ENCODE results near the gene OPN1MW2.
"Not testable (repeated sequence)": the region's sequence is repeated elsewhere in the genome, so short reads cannot be mapped to it uniquely, and the experiment has no call there.

DNA sequence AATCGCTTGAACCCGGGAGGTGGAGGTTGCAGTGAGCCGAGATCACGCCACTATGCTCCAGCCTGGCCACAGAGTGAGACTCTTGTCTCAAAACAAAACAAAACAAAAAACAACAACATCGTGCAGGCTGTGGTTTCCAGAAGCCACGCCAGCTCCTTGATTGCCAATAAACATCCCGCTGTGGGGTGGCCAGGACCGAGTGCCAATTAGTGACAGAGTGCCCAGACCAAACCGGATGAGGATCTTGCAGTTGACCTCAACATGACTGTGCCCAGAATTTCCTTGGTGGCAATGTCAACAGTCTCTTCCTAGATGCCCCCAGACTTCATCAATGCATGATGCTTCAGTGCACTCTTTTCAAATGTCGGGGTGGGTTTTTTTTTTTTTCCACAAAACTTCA, 39.2 kb downstream of the OPN1MW2 start:
- TF ChIP-seq, protein P1, sequence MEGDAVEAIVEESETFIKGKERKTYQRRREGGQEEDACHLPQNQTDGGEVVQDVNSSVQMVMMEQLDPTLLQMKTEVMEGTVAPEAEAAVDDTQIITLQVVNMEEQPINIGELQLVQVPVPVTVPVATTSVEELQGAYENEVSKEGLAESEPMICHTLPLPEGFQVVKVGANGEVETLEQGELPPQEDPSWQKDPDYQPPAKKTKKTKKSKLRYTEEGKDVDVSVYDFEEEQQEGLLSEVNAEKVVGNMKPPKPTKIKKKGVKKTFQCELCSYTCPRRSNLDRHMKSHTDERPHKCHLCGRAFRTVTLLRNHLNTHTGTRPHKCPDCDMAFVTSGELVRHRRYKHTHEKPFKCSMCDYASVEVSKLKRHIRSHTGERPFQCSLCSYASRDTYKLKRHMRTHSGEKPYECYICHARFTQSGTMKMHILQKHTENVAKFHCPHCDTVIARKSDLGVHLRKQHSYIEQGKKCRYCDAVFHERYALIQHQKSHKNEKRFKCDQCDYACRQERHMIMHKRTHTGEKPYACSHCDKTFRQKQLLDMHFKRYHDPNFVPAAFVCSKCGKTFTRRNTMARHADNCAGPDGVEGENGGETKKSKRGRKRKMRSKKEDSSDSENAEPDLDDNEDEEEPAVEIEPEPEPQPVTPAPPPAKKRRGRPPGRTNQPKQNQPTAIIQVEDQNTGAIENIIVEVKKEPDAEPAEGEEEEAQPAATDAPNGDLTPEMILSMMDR (IDR thresholded peaks at IDR 0.05; ENCODE audit: low read depth, low read length, missing input control): not testable (repeated sequence)
- TF ChIP-seq, protein P2, sequence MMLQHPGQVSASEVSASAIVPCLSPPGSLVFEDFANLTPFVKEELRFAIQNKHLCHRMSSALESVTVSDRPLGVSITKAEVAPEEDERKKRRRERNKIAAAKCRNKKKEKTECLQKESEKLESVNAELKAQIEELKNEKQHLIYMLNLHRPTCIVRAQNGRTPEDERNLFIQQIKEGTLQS (IDR thresholded peaks at IDR 0.05): not testable (repeated sequence)
- TF ChIP-seq, protein P3, sequence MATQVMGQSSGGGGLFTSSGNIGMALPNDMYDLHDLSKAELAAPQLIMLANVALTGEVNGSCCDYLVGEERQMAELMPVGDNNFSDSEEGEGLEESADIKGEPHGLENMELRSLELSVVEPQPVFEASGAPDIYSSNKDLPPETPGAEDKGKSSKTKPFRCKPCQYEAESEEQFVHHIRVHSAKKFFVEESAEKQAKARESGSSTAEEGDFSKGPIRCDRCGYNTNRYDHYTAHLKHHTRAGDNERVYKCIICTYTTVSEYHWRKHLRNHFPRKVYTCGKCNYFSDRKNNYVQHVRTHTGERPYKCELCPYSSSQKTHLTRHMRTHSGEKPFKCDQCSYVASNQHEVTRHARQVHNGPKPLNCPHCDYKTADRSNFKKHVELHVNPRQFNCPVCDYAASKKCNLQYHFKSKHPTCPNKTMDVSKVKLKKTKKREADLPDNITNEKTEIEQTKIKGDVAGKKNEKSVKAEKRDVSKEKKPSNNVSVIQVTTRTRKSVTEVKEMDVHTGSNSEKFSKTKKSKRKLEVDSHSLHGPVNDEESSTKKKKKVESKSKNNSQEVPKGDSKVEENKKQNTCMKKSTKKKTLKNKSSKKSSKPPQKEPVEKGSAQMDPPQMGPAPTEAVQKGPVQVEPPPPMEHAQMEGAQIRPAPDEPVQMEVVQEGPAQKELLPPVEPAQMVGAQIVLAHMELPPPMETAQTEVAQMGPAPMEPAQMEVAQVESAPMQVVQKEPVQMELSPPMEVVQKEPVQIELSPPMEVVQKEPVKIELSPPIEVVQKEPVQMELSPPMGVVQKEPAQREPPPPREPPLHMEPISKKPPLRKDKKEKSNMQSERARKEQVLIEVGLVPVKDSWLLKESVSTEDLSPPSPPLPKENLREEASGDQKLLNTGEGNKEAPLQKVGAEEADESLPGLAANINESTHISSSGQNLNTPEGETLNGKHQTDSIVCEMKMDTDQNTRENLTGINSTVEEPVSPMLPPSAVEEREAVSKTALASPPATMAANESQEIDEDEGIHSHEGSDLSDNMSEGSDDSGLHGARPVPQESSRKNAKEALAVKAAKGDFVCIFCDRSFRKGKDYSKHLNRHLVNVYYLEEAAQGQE (IDR thresholded peaks at IDR 0.05): not testable (repeated sequence)

Data from liver (tissue), 3 donors.